Stomach smooth muscle (tissue), 2 donors: ENCODE measurements around the gene XKR8.

Source experiments
- H3K27ac ChIP-seq: one replicate; pipeline ENCODE4 v1.7.0; 2013; ENCODE audit warnings: mild to moderate bottlenecking, low read length, inconsistent platforms
- H3K27me3 ChIP-seq, 2 donors: one replicate each; pipeline ENCODE4 v1.7.0; 2013; ENCODE audit warnings: low read length in 2 of 2; ENCODE audit not compliant: insufficient read depth in 2 of 2, control insufficient read depth in 1 of 2
- H3K36me3 ChIP-seq, 2 donors: one replicate each; pipeline ENCODE4 v1.7.0; 2013; ENCODE audit warnings: low read length in 2 of 2; ENCODE audit not compliant: control insufficient read depth in 2 of 2, insufficient read depth in 2 of 2
- H3K4me1 ChIP-seq: one replicate; pipeline ENCODE4 v1.7.0; 2013; ENCODE audit warnings: low read length; ENCODE audit not compliant: control insufficient read depth, insufficient read depth
- H3K4me3 ChIP-seq, 2 donors: one replicate each; pipeline ENCODE4 v1.7.0; 2013; ENCODE audit warnings: low read length in 2 of 2
- H3K9ac ChIP-seq, 2 donors: one replicate each; pipeline ENCODE4 v1.7.0; 2013; ENCODE audit warnings: low read length in 2 of 2, mild to moderate bottlenecking in 1 of 2
- H3K9me3 ChIP-seq, 2 donors: one replicate each; pipeline ENCODE4 v1.7.0; 2013; ENCODE audit warnings: low read length in 2 of 2; ENCODE audit not compliant: control insufficient read depth in 2 of 2
- donor health status: healthy.
- donor health status: Pancreatic carcinoma.

XKR8 gene

GRCh38 chr1:27956761-27957160, 3.0 kb upstream of the XKR8 start:
- Histone ChIP-seq H3K27me3 (peaks cover 0 to 2% of the 10 kb centered on the region in 2 donors), H3K27ac (no peak overlapping the region), H3K9ac (no peak overlapping the region), H3K36me3 (no peaks in the 10 kb centered on the region), H3K9me3 (no peaks in the 10 kb centered on the region), H3K4me3 (no peak overlapping the region), H3K4me1 (peaks cover 19% of the 10 kb centered on the region)

- Histone ChIP-seq H3K27ac (no peak overlapping the region), H3K9me3 (no peaks in the 10 kb centered on the region), H3K36me3 (no peaks in the 10 kb centered on the region), H3K4me3 (no peak overlapping the region), H3K4me1 (peaks cover 19% of the 10 kb centered on the region), H3K9ac (no peak overlapping the region), H3K27me3 (peaks cover 0 to 2% of the 10 kb centered on the region in 2 donors)
Measured at GRCh38 chr1:27957655-27958054, 2.1 kb upstream of the XKR8 start.

DNA sequence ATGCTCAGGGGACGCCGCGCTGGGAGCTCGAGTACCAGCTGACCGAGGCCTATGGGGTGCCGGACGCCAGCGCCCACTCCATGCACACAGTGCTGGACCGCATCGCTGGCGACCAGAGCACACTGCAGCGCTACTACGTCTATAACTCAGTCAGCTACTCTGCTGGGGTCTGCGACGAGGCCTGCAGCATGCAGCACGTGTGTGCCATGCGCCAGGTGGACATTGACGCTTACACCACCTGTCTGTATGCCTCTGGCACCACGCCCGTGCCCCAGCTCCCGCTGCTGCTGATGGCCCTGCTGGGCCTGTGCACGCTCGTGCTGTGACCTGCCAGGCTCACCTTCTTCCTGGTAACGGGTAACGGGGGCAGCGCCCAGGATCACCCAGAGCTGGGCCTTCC, 1.3 kb upstream of the XKR8 start:
- Histone ChIP-seq H3K27ac (no peak overlapping the region), H3K36me3 (peaks cover 0 to 2% of the 10 kb centered on the region in 2 donors), H3K9ac (no peak overlapping the region), H3K4me1 (peaks cover 19% of the 10 kb centered on the region), H3K27me3 (no peaks in the 10 kb centered on the region), H3K4me3 (no peak overlapping the region), H3K9me3 (no peaks in the 10 kb centered on the region)

DNA sequence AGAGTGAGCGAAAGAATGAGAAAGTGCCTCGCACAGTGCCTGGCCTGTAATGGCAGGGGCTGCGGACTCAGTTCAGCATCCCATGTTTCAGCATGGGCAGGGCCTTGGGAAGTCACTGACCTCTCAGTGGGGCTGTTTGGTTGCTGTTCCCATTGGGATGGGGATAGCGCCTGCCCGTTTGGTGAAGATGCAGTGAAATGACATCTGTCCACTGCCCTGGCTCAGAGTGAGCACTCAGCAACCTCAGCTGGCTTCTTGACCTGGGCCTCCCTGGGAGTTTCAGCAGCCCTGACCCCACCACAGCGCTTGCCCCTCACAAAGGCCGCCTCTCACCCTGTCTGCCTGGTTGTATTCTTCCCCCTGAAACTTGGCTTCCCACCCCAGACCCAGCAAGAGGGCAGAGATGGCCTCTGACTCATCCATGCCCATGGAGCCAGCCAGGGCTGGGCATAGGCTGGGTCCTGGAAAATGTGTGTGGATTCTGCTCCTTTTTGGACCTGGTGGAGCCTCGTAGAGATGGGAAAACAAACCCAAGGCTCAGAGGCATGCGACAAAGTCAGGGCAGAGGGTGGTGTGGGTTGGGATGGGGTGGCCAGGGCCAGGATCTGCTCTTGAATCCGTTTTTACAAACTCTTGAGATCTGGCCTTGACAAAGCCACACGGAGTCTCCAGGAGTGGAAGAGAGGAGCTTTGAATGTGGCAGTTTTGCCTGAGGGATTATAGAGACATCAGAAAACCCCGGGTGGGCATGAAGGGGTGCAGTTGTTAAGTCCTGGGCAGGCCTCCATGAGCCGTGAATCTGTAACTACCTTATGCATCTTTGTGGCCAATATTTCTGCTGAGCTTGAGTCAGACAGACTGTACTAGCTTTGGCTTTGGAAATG, 1.2 kb downstream of the XKR8 start:
- H3K4me1 ChIP-seq: peaks cover 19% of the 10 kb centered on the region

DNA sequence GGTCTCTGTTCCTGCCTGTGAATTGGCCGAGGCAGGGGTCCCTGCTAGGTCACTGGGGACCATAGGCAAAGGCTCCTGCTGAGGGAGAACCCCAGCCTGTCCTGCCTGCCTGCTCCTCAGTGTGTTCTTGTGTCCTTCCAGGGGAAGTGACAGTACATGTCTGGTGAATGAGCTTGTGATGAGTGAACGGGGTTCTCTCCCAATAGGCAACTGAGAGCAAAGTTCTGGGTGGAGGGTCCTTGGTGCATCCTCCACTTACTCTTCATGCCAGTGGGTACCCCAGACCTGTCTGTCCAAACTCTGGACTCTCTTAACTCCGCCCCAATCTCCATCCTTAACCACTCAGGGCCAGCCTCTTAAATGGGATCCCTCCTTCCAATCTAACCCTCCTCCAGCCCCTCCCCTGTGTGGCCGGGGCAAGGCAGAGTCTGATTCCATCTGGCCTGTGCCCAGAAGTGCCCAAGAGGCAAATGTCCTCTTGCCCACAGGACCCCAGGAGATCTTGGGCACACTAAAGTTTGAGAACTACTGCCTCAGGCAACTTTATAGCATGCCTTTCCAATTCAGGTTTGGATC, 2.0 kb downstream of the XKR8 start:
- H3K27me3 ChIP-seq: no peaks in the 10 kb centered on the region
- H3K36me3 ChIP-seq: peaks cover 4 to 10% of the 10 kb centered on the region in 2 donors
- H3K4me3 ChIP-seq: peak overlapping the region in 1 of 2 donors; percentile 90
- peak overlapping the region in 1 of 2 donors; percentile 13 for H3K9ac ChIP-seq
- peaks cover 19% of the 10 kb centered on the region for H3K4me1 ChIP-seq
- H3K27ac ChIP-seq: peak overlapping the region; percentile 80
- H3K9me3 ChIP-seq: no peaks in the 10 kb centered on the region

More for the DNA sequence above, 1.2 kb downstream of the XKR8 start:
- H3K9me3 ChIP-seq: no peaks in the 10 kb centered on the region
- no peaks in the 10 kb centered on the region for H3K27me3 ChIP-seq
- H3K36me3 ChIP-seq: peaks cover 4 to 10% of the 10 kb centered on the region in 2 donors
- peak overlapping the region; percentile 90 to 92 for H3K9ac ChIP-seq
- peak overlapping the region; percentile 80 for H3K27ac ChIP-seq
- peak overlapping the region; percentile 83 to 90 for H3K4me3 ChIP-seq

- Histone ChIP-seq H3K36me3 (peaks cover 7 to 15% of the 10 kb centered on the region in 2 donors), H3K27me3 (no peaks in the 10 kb centered on the region), H3K4me1 (peaks cover 19% of the 10 kb centered on the region), H3K9me3 (no peaks in the 10 kb centered on the region), H3K9ac (no peak overlapping the region), H3K4me3 (no peak overlapping the region), H3K27ac (no peak overlapping the region)
Measured at GRCh38 chr1:27963393-27963792, 3.6 kb downstream of the XKR8 start.

DNA sequence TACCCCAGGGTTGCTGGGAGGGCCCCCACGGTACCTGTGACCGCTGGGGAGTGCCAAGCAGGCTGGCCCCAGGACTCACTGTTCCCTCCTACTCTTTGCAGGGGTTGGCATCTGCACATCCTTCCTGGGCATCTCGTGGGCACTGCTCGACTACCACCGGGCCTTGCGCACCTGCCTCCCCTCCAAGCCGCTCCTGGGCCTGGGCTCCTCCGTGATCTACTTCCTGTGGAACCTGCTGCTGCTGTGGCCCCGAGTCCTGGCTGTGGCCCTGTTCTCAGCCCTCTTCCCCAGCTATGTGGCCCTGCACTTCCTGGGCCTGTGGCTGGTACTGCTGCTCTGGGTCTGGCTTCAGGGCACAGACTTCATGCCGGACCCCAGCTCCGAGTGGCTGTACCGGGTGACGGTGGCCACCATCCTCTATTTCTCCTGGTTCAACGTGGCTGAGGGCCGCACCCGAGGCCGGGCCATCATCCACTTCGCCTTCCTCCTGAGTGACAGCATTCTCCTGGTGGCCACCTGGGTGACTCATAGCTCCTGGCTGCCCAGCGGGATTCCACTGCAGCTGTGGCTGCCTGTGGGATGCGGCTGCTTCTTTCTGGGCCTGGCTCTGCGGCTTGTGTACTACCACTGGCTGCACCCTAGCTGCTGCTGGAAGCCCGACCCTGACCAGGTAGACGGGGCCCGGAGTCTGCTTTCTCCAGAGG, 6.8 kb downstream of the XKR8 start:
- Histone ChIP-seq H3K4me3 (no peak overlapping the region), H3K4me1 (peaks cover 4% of the 10 kb centered on the region), H3K27me3 (no peaks in the 10 kb centered on the region), H3K27ac (no peak overlapping the region), H3K9ac (no peak overlapping the region), H3K36me3 (peaks cover 11 to 15% of the 10 kb centered on the region in 2 donors), H3K9me3 (no peaks in the 10 kb centered on the region)

- Histone ChIP-seq H3K27me3 (no peaks in the 10 kb centered on the region), H3K36me3 (peaks cover 11 to 15% of the 10 kb centered on the region in 2 donors)
Measured at GRCh38 chr1:27967106-27967883, 7.5 kb downstream of the XKR8 start.

DNA sequence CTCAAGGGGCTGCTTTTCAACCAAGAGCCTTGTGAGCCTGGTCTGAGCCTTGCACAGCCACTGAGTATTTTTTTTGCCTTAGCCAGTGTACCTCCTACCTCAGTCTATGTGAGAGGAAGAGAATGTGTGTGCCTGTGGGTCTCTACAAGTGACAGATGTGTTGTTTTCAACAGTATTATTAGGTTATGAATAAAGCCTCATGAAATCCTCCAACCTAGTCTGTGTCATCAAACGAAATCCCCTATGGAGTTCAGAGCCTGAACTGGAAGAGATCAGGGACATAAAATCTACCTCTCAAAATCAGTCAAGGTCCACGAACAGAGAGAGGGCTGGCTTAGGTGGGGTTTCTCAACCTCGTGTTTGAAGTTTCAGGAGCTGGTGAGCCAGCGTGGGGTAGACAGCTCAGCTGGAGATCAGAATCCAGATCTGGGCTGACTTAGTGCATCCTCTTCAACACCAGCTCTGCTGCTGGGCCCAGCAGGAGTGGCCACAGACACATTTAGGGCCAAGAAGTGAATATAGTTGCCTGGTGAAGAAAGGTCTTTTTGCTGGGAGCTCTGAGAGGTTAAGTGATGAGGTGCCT, 8.2 kb downstream of the XKR8 start:
- Histone ChIP-seq H3K27me3 (no peaks in the 10 kb centered on the region), H3K27ac (no peak overlapping the region), H3K36me3 (peaks cover 11 to 19% of the 10 kb centered on the region in 2 donors), H3K4me3 (no peak overlapping the region), H3K9ac (no peak overlapping the region), H3K4me1 (peaks cover 5% of the 10 kb centered on the region), H3K9me3 (no peaks in the 10 kb centered on the region)

More at GRCh38 chr1:27967106-27967883, 7.5 kb downstream of the XKR8 start:
- Histone ChIP-seq H3K27ac (no peak overlapping the region), H3K4me1 (peaks cover 5% of the 10 kb centered on the region), H3K9me3 (no peaks in the 10 kb centered on the region), H3K4me3 (no peak overlapping the region), H3K9ac (no peak overlapping the region)

DNA sequence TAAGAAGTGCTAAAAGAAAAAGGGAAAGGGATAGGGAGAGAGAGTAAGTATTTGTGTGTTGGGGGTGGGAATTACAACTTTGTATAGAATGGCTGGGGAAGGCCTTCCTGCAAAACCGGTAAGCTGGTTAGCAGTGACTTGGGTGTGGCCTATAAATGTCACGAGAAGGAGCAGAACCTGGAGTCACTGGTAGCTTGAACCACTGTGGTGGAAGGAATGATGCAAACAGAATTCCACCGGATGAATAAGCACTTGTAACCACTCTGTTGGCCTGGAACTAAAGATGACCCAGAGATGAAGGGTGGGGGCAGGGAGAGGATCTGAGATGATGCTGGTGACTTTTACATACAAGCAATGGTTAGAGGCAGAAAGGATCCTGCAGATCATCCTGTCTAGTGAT, 8.9 kb downstream of the XKR8 start:
- H3K27ac ChIP-seq: no peak overlapping the region
- no peak overlapping the region for H3K9ac ChIP-seq
- no peak overlapping the region for H3K4me3 ChIP-seq
- H3K4me1 ChIP-seq: peaks cover 5% of the 10 kb centered on the region
- H3K9me3 ChIP-seq: no peaks in the 10 kb centered on the region
- H3K36me3 ChIP-seq: peaks cover 15 to 18% of the 10 kb centered on the region in 2 donors
- H3K27me3 ChIP-seq: no peaks in the 10 kb centered on the region
